ENCODE data around the gene ATP5F1C. TPM values are rescaled to one million over a fixed set of nuclear protein-coding genes. Genes with fewer than 3 reads are reported as not detected.

Gene ATP5F1C
- total RNA-seq, 1 donor from 2014 or later, result 229 TPM

- Mint-ChIP-seq H3K4me1 (ENCODE audit: low read depth, unreplicated experiment) (no peaks in the 10 kb centered on the region), H3K9me3 (ENCODE audit: unreplicated experiment) (no peaks in the 10 kb centered on the region), H3K36me3 (ENCODE audit: unreplicated experiment) (no peaks in the 10 kb centered on the region), H3K27me3 (ENCODE audit: unreplicated experiment) (peaks cover 2% of the 10 kb centered on the region), H3K4me3 (ENCODE audit: unreplicated experiment) (no peak overlapping the region), H3K27ac (ENCODE audit: unreplicated experiment) (no peak overlapping the region)
- TF ChIP-seq CTCF (IDR thresholded peaks at IDR 0.05; ENCODE audit: partially characterized antibody, unreplicated experiment), result no peak
- DNase-seq, result no peak
Measured at GRCh38 chr10:7834262-7834661, 46.3 kb downstream of the ATP5F1C start.

GRCh38 chr10:7836571-7836970 lies 48.6 kb downstream of the ATP5F1C start:
- TF ChIP-seq CTCF (IDR thresholded peaks at IDR 0.05; ENCODE audit: partially characterized antibody, unreplicated experiment), result no peak
- no peaks in the 10 kb centered on the region for H3K9me3 Mint-ChIP-seq (ENCODE audit: unreplicated experiment)

GRCh38 chr10:7846591-7846990 lies 58.6 kb downstream of the ATP5F1C start:
- Mint-ChIP-seq H3K9me3 (ENCODE audit: unreplicated experiment) (no peaks in the 10 kb centered on the region), H3K4me3 (ENCODE audit: unreplicated experiment) (no peak overlapping the region), H3K27ac (ENCODE audit: unreplicated experiment) (no peak overlapping the region), H3K36me3 (ENCODE audit: unreplicated experiment) (no peaks in the 10 kb centered on the region), H3K4me1 (ENCODE audit: low read depth, unreplicated experiment) (peaks cover 2% of the 10 kb centered on the region), H3K27me3 (ENCODE audit: unreplicated experiment) (no peaks in the 10 kb centered on the region)
- no peak for TF ChIP-seq CTCF (IDR thresholded peaks at IDR 0.05; ENCODE audit: partially characterized antibody, unreplicated experiment)
- DNase-seq, result no peak

More at GRCh38 chr10:7836571-7836970, 48.6 kb downstream of the ATP5F1C start:
- no peak for DNase-seq
- Mint-ChIP-seq H3K27me3 (ENCODE audit: unreplicated experiment) (peaks cover 2% of the 10 kb centered on the region), H3K36me3 (ENCODE audit: unreplicated experiment) (no peaks in the 10 kb centered on the region), H3K4me1 (ENCODE audit: low read depth, unreplicated experiment) (no peaks in the 10 kb centered on the region), H3K27ac (ENCODE audit: unreplicated experiment) (no peak overlapping the region), H3K4me3 (ENCODE audit: unreplicated experiment) (no peak overlapping the region)

- H3K36me3 Mint-ChIP-seq (ENCODE audit: unreplicated experiment), result no peaks in the 10 kb centered on the region
- DNase-seq, result no peak
- H3K4me1 Mint-ChIP-seq (ENCODE audit: low read depth, unreplicated experiment), result no peaks in the 10 kb centered on the region
- TF ChIP-seq CTCF (IDR thresholded peaks at IDR 0.05; ENCODE audit: partially characterized antibody, unreplicated experiment), result no peak
- H3K9me3 Mint-ChIP-seq (ENCODE audit: unreplicated experiment), result no peaks in the 10 kb centered on the region
- no peak overlapping the region for H3K4me3 Mint-ChIP-seq (ENCODE audit: unreplicated experiment)
- no peaks in the 10 kb centered on the region for H3K27me3 Mint-ChIP-seq (ENCODE audit: unreplicated experiment)
- no peak overlapping the region for H3K27ac Mint-ChIP-seq (ENCODE audit: unreplicated experiment)
Measured at GRCh38 chr10:7853226-7853842, 65.4 kb downstream of the ATP5F1C start.

- Mint-ChIP-seq H3K27me3 (ENCODE audit: unreplicated experiment) (no peaks in the 10 kb centered on the region), H3K4me3 (ENCODE audit: unreplicated experiment) (no peak overlapping the region), H3K27ac (ENCODE audit: unreplicated experiment) (no peak overlapping the region), H3K36me3 (ENCODE audit: unreplicated experiment) (no peaks in the 10 kb centered on the region), H3K4me1 (ENCODE audit: low read depth, unreplicated experiment) (no peaks in the 10 kb centered on the region), H3K9me3 (ENCODE audit: unreplicated experiment) (no peaks in the 10 kb centered on the region)
- DNase-seq, result no peak
- TF ChIP-seq CTCF (IDR thresholded peaks at IDR 0.05; ENCODE audit: partially characterized antibody, unreplicated experiment), result no peak
Measured at GRCh38 chr10:7853890-7854289, 65.9 kb downstream of the ATP5F1C start.
